SK-N-SH treated with all-trans-retinoic acid at 6 μM for 48 hours (cell line): ENCODE results near the gene POLR2F.

ENCODE experiments used
- CREB5 ChIP-seq: fragments of 250-450 bp; sonication (Bioruptor Pico); IDR thresholded peaks from 2 replicates; pipeline ENCODE4 v1.5.1; 2020; ENCODE audit warnings: low read depth, mild to moderate bottlenecking, moderate library complexity
- CSDC2 ChIP-seq: fragments of 250-450 bp; sonication (Bioruptor Pico); IDR thresholded peaks from 2 replicates; pipeline ENCODE4 v1.5.0; 2020; ENCODE audit warnings: mild to moderate bottlenecking, moderate library complexity
- ESRRG ChIP-seq: fragments of 250-450 bp; sonication (Bioruptor Pico); IDR thresholded peaks from 2 replicates; pipeline ENCODE4 v1.6.1; 2021; ENCODE audit warnings: mild to moderate bottlenecking
- OSR1 ChIP-seq: fragments of 250-450 bp; sonication (Bioruptor Pico); IDR thresholded peaks from 2 replicates; pipeline ENCODE4 v1.8.0; 2022; ENCODE audit warnings: moderate library complexity, mild to moderate bottlenecking, inconsistent platforms
- POU6F1 ChIP-seq: fragments of 250-450 bp; sonication (Bioruptor Pico); IDR thresholded peaks from 2 replicates; pipeline ENCODE4 v1.8.0; 2021; ENCODE audit warnings: low read depth, mild to moderate bottlenecking, moderate library complexity, borderline replicate concordance
- RARB ChIP-seq: fragments of 250-450 bp; sonication (Bioruptor Pico); IDR thresholded peaks from 2 replicates; pipeline ENCODE4 v1.8.0; 2021; ENCODE audit warnings: mild to moderate bottlenecking, moderate library complexity
- ZFP30 ChIP-seq: fragments of 450-650 bp; formaldehyde crosslinking; IDR thresholded peaks from 2 replicates; pipeline ENCODE4 v1.5.0; 2022; ENCODE audit warnings: mild to moderate bottlenecking, moderate library complexity
- ZNF70 ChIP-seq: fragments of 450-650 bp; formaldehyde crosslinking; IDR thresholded peaks from 2 replicates; pipeline ENCODE4 v1.5.0; 2020; ENCODE audit warnings: mild to moderate bottlenecking, moderate library complexity

GRCh38 chr22:37932821-37933578, 20.5 kb upstream of the POLR2F start:
- TF ChIP-seq RARB (CRISPR knock-in tag) (no peak), CSDC2 (CRISPR knock-in tag) (no peak), ZFP30 (CRISPR knock-in tag) (no peak), ESRRG (CRISPR knock-in tag) (no peak), ZNF70 (CRISPR knock-in tag) (no peak), OSR1 (CRISPR knock-in tag) (no peak), POU6F1 (no peak), CREB5 (no peak)
